Measurements from ENCODE around the gene NFKBIB.
"Not testable (repeated sequence)": the region's sequence is repeated elsewhere in the genome, so short reads cannot be mapped to it uniquely, and the experiment has no call there.

DNA sequence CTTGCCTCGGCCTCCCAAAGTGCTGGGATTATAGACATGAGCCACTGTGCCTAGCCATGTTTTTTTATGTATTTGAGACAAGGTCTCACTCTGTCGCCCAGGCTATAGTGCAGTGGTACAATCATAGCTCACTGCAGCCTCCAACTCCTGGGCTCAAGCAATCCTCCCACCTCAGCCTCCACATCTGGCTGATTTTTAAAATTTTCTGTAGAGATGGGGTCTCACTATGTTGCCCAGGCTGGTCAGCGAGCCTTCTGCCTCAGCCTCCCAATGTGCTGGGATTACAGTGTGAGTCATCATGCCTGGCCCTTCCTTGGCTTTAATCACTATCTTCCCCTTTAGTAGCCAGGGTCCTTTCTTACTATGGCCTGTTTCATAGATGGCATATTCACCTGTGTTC, 15.1 kb upstream of the NFKBIB start:
- not testable (repeated sequence) for TF ChIP-seq CTCF, POLR2A (IDR thresholded peaks at IDR 0.05)

Measured in ovary (tissue), 3 donors.